WTC11 (cell line): ENCODE measurements around the gene MGMT.

Experiments used
- CTCF ChIP-seq: fragments of 200-600 bp; IDR thresholded peaks from 2 replicates; pipeline ENCODE4 v1.8.0; 2022; ENCODE audit warnings: antibody characterized with exemption
- STAT6 ChIP-seq: sonication (generic); formaldehyde crosslinking; conservative IDR thresholded peaks from 2 replicates; pipeline ENCODE4 v1.8.1; 2023; ENCODE audit warnings: mild to moderate bottlenecking, low read depth, missing genetic modification reagents, moderate library complexity
- ZNF121 ChIP-seq: sonication (generic); formaldehyde crosslinking; IDR thresholded peaks from 2 replicates; pipeline ENCODE4 v1.8.0; 2023; ENCODE audit warnings: missing genetic modification reagents
- ZNF281 ChIP-seq: sonication (generic); formaldehyde crosslinking; IDR thresholded peaks from 2 replicates; pipeline ENCODE4 v1.8.0; 2023; ENCODE audit warnings: mild to moderate bottlenecking, missing genetic modification reagents

- TF ChIP-seq STAT6 (CRISPR knock-in tag), result no peak
- TF ChIP-seq CTCF, result no peak
- no peak for TF ChIP-seq ZNF121 (CRISPR knock-in tag)
- no peak for TF ChIP-seq ZNF281
These were observed 308.6 kb downstream of the MGMT start for GRCh38 chr10:129775681-129776080.
